Cardiac muscle cell (in vitro differentiated cells and primary cell): Measurements from ENCODE around the gene MYO1E. TPM values are rescaled to one million over a fixed set of nuclear protein-coding genes. Genes with fewer than 3 reads are reported as not detected.

Experiments used
- DNase-seq, 2 donors: peaks; one replicate each; pipeline versions ENCODE4 v3.0.0 to v3.0.0-alpha.2; 2010 to 2017; ENCODE audit warnings: low read depth in 1 of 2, low spot score in 1 of 2
- H3K27ac ChIP-seq: fragments of 200-600 bp; sonication (generic); 2 replicates; pipeline ENCODE4 v1.5.1; 2016
- H3K27me3 ChIP-seq: fragments of 200-600 bp; sonication (generic); 2 replicates; pipeline ENCODE4 v1.6.0; 2016; ENCODE audit warnings: control low read depth
- H3K36me3 ChIP-seq: fragments of 200-600 bp; sonication (generic); 2 replicates; pipeline ENCODE4 v1.5.1; 2016; ENCODE audit warnings: control low read depth
- H3K4me1 ChIP-seq: fragments of 200-600 bp; sonication (generic); 2 replicates; pipeline ENCODE4 v1.8.1; 2017; ENCODE audit warnings: low read depth, mild to moderate bottlenecking, mixed run types
- H3K4me3 ChIP-seq: fragments of 200-600 bp; sonication (generic); 2 replicates; pipeline ENCODE4 v1.5.1; 2016; ENCODE audit warnings: mild to moderate bottlenecking
- H3K9me3 ChIP-seq: fragments of 200-600 bp; sonication (generic); 2 replicates; pipeline ENCODE4 v1.5.1; 2017; ENCODE audit warnings: low read depth, mild to moderate bottlenecking, control low read depth
- polyA plus RNA-seq: library from polyadenylated mRNA; unstranded; fragments of >200 nt; fragmentation: Nextera tagmentation; extraction: Ambion mirVana; gene quantifications from 2 replicates; pipeline ENCODE4 v1.2.1, GENCODE V29; 2016
- total RNA-seq: library from RNA; depleted of rRNA; stranded (reverse); fragments of >200 nt; gene quantifications from 2 replicates; pipeline ENCODE4 v1.2.3, GENCODE V29; 2016
- TF ChIP-seq, protein P1 (sequence below): IDR thresholded peaks from 2 replicates; pipeline ENCODE4 v1.5.1; 2012; ENCODE audit warnings: low read depth, mild to moderate bottlenecking, low read length

Gene MYO1E
- total and polyA plus RNA-seq, 2 experiments from 2014 or later: 22.0 to 27.7 TPM

DNA sequence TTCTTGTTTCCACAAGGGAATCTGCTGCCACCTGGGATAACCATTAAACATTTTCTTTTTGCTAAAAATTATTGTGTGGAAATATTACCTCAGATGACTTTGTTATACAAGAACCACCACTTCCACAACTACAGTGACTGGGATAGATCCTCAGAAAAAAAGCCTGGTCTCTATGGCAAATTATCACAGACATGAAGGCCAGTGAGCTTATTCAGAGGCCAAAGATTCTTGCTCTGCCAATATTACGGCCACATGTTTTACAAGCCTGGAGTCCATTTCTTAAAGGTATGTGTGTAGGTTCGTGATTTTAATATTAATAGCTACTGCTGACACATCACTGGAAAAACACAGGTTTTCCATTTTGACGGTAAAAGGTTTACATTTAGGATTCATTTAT is 73.8 kb downstream of the MYO1E start:
- no peak for DNase-seq
- H3K36me3 ChIP-seq: no peaks in the 10 kb centered on the region
- H3K4me3 ChIP-seq: no peak overlapping the region
- H3K27ac ChIP-seq: no peak overlapping the region
- H3K27me3 ChIP-seq: no peaks in the 10 kb centered on the region
- no peaks in the 10 kb centered on the region for H3K4me1 ChIP-seq
- TF ChIP-seq, protein P1, sequence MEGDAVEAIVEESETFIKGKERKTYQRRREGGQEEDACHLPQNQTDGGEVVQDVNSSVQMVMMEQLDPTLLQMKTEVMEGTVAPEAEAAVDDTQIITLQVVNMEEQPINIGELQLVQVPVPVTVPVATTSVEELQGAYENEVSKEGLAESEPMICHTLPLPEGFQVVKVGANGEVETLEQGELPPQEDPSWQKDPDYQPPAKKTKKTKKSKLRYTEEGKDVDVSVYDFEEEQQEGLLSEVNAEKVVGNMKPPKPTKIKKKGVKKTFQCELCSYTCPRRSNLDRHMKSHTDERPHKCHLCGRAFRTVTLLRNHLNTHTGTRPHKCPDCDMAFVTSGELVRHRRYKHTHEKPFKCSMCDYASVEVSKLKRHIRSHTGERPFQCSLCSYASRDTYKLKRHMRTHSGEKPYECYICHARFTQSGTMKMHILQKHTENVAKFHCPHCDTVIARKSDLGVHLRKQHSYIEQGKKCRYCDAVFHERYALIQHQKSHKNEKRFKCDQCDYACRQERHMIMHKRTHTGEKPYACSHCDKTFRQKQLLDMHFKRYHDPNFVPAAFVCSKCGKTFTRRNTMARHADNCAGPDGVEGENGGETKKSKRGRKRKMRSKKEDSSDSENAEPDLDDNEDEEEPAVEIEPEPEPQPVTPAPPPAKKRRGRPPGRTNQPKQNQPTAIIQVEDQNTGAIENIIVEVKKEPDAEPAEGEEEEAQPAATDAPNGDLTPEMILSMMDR: no peak
- no peaks in the 10 kb centered on the region for H3K9me3 ChIP-seq

DNA sequence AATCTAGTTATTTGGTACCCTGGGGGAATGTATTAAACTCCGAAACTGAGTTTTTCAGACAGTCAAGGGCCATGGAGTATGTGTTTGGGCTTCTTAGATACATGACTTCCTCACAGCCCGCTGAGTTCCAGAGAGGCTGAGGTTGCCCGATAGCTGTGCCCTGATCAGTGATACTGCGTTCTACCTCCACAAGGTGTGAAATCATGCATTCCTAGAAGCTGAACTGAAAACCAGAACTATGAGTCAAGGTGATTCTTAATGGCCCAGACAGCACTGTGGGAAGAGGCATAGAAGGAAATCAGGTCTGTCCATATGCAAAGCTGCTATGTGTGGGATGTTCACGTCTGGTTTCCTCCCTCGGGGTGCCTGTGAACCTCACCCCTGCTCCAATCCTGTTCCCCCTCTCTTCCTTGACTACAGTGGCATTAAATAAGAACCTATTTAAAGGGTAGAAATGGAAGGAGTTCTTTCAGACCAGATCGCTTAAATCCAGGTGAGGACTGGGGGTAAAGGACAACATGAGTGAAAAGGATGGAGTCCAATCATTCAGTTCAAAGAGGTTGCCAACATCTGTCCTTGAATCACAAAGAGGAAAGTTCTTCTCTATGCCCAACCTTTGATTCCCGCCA is 74.3 kb downstream of the MYO1E start:
- DNase-seq: no peak
- TF ChIP-seq, protein P1: no peak
- no peaks in the 10 kb centered on the region for H3K36me3 ChIP-seq
- H3K27me3 ChIP-seq: no peaks in the 10 kb centered on the region
- H3K4me3 ChIP-seq: no peak overlapping the region
- no peaks in the 10 kb centered on the region for H3K9me3 ChIP-seq
- no peak overlapping the region for H3K27ac ChIP-seq
- no peaks in the 10 kb centered on the region for H3K4me1 ChIP-seq

DNA sequence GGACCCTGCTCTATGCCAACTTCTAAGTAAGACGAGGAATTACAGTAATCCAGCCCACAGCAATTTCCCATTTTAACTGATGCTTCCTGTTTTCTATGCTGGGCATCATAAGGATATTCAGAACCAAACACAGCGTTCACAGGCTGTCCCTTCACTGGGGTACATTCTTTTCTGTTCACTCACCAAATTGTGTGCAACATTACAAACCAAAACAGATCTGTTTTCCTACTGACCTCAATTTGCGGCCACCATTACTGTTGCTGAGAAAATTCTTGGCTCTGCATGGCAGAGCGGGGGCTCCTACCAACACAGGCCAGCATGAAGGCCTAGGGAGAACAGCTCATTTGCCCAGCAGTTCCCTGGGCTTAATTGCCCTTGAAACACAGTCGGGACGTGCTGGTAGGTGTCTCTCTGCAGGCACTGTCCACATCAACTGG is 76.5 kb downstream of the MYO1E start:
- TF ChIP-seq, protein P1: no peak
- H3K36me3 ChIP-seq: no peaks in the 10 kb centered on the region
- H3K27ac ChIP-seq: no peak overlapping the region
- no peaks in the 10 kb centered on the region for H3K9me3 ChIP-seq
- peak in 1 of 2 donors; percentile 91 for DNase-seq
- no peaks in the 10 kb centered on the region for H3K4me1 ChIP-seq
- no peaks in the 10 kb centered on the region for H3K27me3 ChIP-seq
- H3K4me3 ChIP-seq: no peak overlapping the region

DNA sequence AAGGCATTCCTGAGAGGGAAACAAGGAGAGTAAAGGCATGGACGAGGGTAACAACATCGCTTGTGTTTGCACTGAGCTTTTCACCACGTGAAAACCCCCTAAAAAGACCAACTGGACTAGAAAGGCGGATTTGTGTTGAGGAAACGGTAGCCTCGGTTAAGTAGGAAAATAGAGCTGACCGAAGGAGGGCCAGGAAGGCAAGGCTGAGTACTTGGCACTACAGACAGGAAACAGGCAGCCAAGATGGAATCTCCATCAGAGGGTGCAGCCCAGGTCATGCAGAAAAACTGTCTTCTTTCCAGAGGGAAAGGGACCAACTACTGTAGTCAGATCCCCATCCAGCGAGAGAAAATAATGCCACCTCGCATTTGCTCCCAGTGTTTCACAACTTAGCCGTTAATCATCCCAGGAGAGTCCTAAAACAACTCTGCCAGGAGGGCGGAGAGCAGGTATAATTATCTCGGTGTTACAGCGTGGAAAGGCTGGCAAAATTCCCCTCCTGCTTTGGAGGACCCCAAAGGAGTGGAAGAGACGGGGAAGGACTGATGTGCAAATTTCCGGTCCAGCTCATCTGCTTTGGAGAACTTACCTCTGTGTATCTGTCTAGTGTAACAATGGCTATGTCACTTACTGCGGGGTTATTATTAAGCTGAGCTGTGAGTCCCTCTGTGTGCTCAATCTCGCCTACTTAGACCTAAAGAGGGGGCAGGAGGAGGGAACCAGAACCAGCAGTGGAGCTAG is 77.2 kb downstream of the MYO1E start:
- H3K9me3 ChIP-seq: no peaks in the 10 kb centered on the region
- DNase-seq: peak in 1 of 2 donors; percentile 65
- TF ChIP-seq, protein P1: no peak
- no peak overlapping the region for H3K4me3 ChIP-seq
- no peak overlapping the region for H3K27ac ChIP-seq
- H3K4me1 ChIP-seq: peaks cover 2% of the 10 kb centered on the region
- H3K27me3 ChIP-seq: no peaks in the 10 kb centered on the region
- H3K36me3 ChIP-seq: no peaks in the 10 kb centered on the region

DNA sequence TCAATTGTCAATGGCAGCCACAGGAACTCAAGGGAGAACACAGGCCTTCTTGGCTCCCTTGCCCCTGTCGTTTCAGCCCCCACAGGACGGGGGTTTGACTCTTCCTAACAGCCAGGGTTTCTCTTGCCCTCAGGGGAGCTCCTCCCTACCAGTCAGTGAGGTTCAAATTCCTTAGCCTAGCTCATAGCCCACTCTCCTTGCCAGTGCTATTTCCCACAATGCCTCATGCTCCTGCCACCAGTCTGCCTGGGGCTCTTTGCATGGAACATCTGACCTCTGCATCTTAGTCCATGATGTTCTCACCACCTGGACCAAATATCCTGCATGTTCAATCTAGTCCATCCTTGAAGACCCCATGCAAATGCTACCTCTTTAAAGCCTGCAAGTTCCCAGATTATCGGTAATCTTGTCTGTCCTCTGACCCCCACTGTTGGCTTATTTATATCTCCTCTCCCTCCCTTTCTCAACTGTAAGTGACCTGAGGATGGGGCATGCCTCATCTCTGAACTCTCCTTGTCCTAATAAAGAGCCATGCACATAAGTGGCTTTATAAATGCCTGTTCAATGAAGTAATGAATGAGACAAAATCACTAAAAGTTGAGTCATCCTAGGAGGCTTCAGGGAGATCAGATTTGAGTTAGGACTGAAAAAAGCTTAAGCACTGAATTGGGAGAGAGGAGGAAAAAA is 78.0 kb downstream of the MYO1E start:
- DNase-seq: peak in 1 of 2 donors; percentile 82
- no peak overlapping the region for H3K4me3 ChIP-seq
- H3K9me3 ChIP-seq: no peaks in the 10 kb centered on the region
- H3K27me3 ChIP-seq: no peaks in the 10 kb centered on the region
- TF ChIP-seq, protein P1: no peak
- H3K36me3 ChIP-seq: no peaks in the 10 kb centered on the region
- H3K4me1 ChIP-seq: peaks cover 5% of the 10 kb centered on the region
- no peak overlapping the region for H3K27ac ChIP-seq
